Fibroblast of skin of left biceps (primary cell): Measurements from ENCODE around the gene ENTPD8.
"Not testable (repeated sequence)": the region's sequence is repeated elsewhere in the genome, so short reads cannot be mapped to it uniquely, and the experiment has no call there.

ENCODE experiments used
- DNase-seq, 2 experiments: peaks; one replicate each; pipeline ENCODE4 v3.0.0-alpha.2; 2013; ENCODE audit warnings: low read depth in 2 of 2

ENTPD8 gene

GRCh38 chr9:137394866-137395665, 46.1 kb downstream of the ENTPD8 start:
- DNase-seq: no peak

GRCh38 chr9:137393176-137394150, 47.7 kb downstream of the ENTPD8 start:
- DNase-seq: no peak

GRCh38 chr9:137392232-137393007, 48.7 kb downstream of the ENTPD8 start:
- DNase-seq: no peak

GRCh38 chr9:137391411-137391754, 49.8 kb downstream of the ENTPD8 start:
- DNase-seq: no peak

- no peak for DNase-seq
Observed at GRCh38 chr9:137390553-137391410, 50.4 kb downstream of the ENTPD8 start.

- no peak for DNase-seq
Observed at GRCh38 chr9:137389428-137389746, 51.8 kb downstream of the ENTPD8 start.

- no peak for DNase-seq
Observed at GRCh38 chr9:137388589-137389427, 52.3 kb downstream of the ENTPD8 start.

GRCh38 chr9:137387891-137388560, 53.1 kb downstream of the ENTPD8 start:
- no peak for DNase-seq

GRCh38 chr9:137387114-137387890, 53.9 kb downstream of the ENTPD8 start:
- DNase-seq: no peak

- not testable (repeated sequence) for DNase-seq
Observed at GRCh38 chr9:137386507-137387113, 54.5 kb downstream of the ENTPD8 start.

- DNase-seq: no peak
Observed at GRCh38 chr9:137385061-137385655, 56.0 kb downstream of the ENTPD8 start.
